ENCODE measurements around the gene IRX2.

GRCh38 chr5:2754581-2755075 lies 3.2 kb upstream of the IRX2 start:
- TF ChIP-seq CTCF (conservative IDR thresholded peaks at IDR 0.05; ENCODE audit: low read length): no peak
- TF ChIP-seq EZH2phosphoT487 (IDR thresholded peaks at IDR 0.05; ENCODE audit: borderline replicate concordance): no peak
